IPS-18a (cell line): ENCODE results near the gene UBE2K.
"Not testable (repeated sequence)": the region's sequence is repeated elsewhere in the genome, so short reads cannot be mapped to it uniquely, and the experiment has no call there.

Source experiments
- H3K27ac ChIP-seq: one replicate; pipeline ENCODE4 v1.5.1; 2013; ENCODE audit warnings: low read length
- H3K27me3 ChIP-seq: one replicate; pipeline ENCODE4 v1.6.1; 2013; ENCODE audit warnings: mild to moderate bottlenecking, low read length; ENCODE audit not compliant: control insufficient read depth, insufficient read depth
- H3K36me3 ChIP-seq: one replicate; pipeline ENCODE4 v1.6.1; 2013; ENCODE audit warnings: low read depth, low read length; ENCODE audit not compliant: control insufficient read depth
- H3K4me1 ChIP-seq: one replicate; pipeline ENCODE4 v1.6.1; 2013; ENCODE audit warnings: low read depth, low read length; ENCODE audit not compliant: control insufficient read depth
- H3K4me3 ChIP-seq: one replicate; pipeline ENCODE4 v1.5.1; 2013; ENCODE audit warnings: low read length
- H3K9ac ChIP-seq: one replicate; pipeline ENCODE4 v1.6.1; 2013; ENCODE audit warnings: mild to moderate bottlenecking, low read length, moderate library complexity
- H3K9me3 ChIP-seq: one replicate; pipeline ENCODE4 v1.6.1; 2013; ENCODE audit warnings: low read depth, low read length; ENCODE audit not compliant: control insufficient read depth

UBE2K gene

GRCh38 chr4:39732728-39733127 is 34.8 kb downstream of the UBE2K start:
- H3K36me3 ChIP-seq: peaks cover 8% of the 10 kb centered on the region
- H3K27ac ChIP-seq: no peak overlapping the region
- no peaks in the 10 kb centered on the region for H3K4me1 ChIP-seq
- no peaks in the 10 kb centered on the region for H3K27me3 ChIP-seq
- no peaks in the 10 kb centered on the region for H3K9me3 ChIP-seq
- H3K4me3 ChIP-seq: no peak overlapping the region
- H3K9ac ChIP-seq: no peak overlapping the region

DNA sequence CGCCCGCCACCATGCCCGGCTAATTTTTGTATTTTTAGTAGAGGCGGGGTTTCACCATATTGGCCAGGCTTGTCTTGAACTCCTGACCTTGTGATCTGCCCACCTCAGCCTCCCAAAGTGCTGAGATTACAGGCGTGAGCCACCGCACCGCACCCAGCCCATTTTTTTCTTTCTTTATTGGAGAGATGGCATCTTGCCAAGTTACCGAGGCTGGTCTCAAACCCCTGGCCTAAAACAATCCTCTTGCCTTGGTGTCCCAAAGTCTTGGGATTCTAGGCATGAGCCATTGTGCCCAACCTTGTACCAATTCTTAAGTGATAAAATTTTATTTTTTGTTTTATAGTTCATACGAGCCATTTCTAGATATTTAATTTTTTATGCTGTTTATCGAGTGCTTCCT is 41.7 kb downstream of the UBE2K start:
- not testable (repeated sequence) for H3K27ac ChIP-seq, H3K4me3 ChIP-seq, H3K27me3 ChIP-seq, H3K9me3 ChIP-seq, H3K4me1 ChIP-seq, H3K9ac ChIP-seq
- peaks cover 22% of the 10 kb centered on the region for H3K36me3 ChIP-seq

DNA sequence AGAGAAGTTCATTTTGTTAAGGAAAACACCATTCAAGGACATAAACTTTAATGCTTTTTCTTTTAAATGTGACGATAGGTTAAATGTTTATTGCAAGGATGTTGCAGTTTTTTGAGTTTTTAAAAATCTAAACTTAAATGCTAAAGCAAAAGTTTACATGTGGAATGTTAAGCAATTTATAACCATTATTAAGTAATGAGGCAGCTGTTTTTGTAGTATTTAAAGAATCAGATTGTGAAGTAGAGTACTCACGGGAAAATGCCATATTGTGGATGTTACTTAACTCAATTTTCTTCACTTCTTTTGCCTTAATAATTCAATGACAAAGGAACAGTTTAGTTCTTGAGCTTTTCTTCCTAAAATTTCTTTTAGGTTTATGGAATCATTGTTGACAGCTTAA is 43.5 kb downstream of the UBE2K start:
- Histone ChIP-seq H3K9me3 (no peaks in the 10 kb centered on the region), H3K9ac (no peak overlapping the region), H3K36me3 (peaks cover 28% of the 10 kb centered on the region), H3K4me1 (no peaks in the 10 kb centered on the region), H3K27me3 (no peaks in the 10 kb centered on the region), H3K4me3 (no peak overlapping the region), H3K27ac (no peak overlapping the region)

DNA sequence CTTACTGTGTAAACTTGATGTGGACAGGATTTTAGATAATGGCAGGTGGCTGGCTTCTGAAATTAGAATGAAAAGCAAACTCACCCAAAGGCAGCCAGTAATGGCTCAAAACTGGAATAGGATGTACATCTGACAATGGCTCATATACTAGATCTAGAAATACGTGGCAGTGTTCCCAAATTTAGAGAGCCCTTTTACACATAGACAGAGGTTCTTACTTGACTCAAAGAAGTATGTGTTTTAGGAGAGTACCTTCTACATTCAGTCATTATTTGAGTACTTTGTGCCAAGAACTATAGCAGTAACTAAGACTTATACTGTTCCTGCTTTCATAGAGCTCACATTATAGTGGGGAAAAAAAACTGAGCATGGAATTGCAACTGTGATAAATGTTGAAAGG is 48.0 kb downstream of the UBE2K start:
- H3K4me1 ChIP-seq: no peaks in the 10 kb centered on the region
- H3K36me3 ChIP-seq: peaks cover 32% of the 10 kb centered on the region
- H3K9me3 ChIP-seq: no peaks in the 10 kb centered on the region
- no peak overlapping the region for H3K4me3 ChIP-seq
- no peaks in the 10 kb centered on the region for H3K27me3 ChIP-seq
- H3K9ac ChIP-seq: no peak overlapping the region
- H3K27ac ChIP-seq: no peak overlapping the region

DNA sequence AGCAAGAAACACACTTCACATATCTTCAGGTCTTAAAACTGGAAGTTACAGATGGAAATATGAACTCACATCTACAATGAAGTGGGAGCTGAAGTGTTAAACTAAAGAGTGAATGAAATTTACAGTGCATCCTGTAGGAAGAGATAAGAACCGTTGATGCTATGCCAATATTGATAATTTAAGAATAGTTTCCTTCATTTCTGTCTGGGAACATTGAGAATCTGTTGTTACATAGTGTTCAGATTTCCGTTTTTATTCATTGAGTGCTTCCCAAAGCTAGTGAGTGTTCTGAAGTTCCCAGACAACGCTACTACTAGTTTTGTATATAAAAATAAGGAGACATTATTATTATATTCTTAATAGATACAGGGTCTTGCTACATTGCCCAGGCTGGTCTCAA is 52.3 kb downstream of the UBE2K start:
- H3K27ac ChIP-seq: no peak overlapping the region
- peaks cover 40% of the 10 kb centered on the region for H3K36me3 ChIP-seq
- H3K4me3 ChIP-seq: no peak overlapping the region
- H3K9ac ChIP-seq: no peak overlapping the region
- no peaks in the 10 kb centered on the region for H3K27me3 ChIP-seq
- no peaks in the 10 kb centered on the region for H3K9me3 ChIP-seq
- H3K4me1 ChIP-seq: no peaks in the 10 kb centered on the region

- no peaks in the 10 kb centered on the region for H3K27me3 ChIP-seq
- H3K9me3 ChIP-seq: no peaks in the 10 kb centered on the region
- H3K4me1 ChIP-seq: no peaks in the 10 kb centered on the region
- peaks cover 47% of the 10 kb centered on the region for H3K36me3 ChIP-seq
- no peak overlapping the region for H3K27ac ChIP-seq
- no peak overlapping the region for H3K9ac ChIP-seq
- H3K4me3 ChIP-seq: no peak overlapping the region
Observed at GRCh38 chr4:39754309-39754708, 56.4 kb downstream of the UBE2K start.

DNA sequence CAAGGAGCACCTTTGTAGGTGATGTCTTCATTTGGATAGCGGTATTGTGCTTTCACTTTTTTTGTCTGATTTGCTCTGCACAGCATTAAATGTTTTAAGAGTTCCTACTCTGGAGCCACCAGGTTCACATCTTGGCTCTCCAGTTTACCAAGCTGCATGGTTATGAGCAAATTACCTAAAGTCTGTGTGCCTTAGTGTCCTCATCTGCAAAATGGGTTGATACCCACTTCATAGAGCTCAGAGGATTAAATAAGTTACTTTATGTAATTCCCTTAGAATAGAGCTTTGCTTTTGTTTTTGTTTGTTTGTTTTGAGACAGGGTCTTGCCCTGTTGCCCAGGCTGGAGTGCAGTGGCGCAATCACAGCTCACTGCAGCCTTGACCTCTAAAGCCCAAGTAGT is 58.2 kb downstream of the UBE2K start:
- Histone ChIP-seq H3K9ac (no peak overlapping the region), H3K36me3 (peaks cover 49% of the 10 kb centered on the region), H3K27ac (no peak overlapping the region), H3K27me3 (no peaks in the 10 kb centered on the region), H3K4me1 (no peaks in the 10 kb centered on the region), H3K4me3 (no peak overlapping the region), H3K9me3 (no peaks in the 10 kb centered on the region)

- H3K9ac ChIP-seq: no peak overlapping the region
- no peaks in the 10 kb centered on the region for H3K4me1 ChIP-seq
- H3K4me3 ChIP-seq: no peak overlapping the region
- no peak overlapping the region for H3K27ac ChIP-seq
- H3K36me3 ChIP-seq: peaks cover 55% of the 10 kb centered on the region
- H3K27me3 ChIP-seq: no peaks in the 10 kb centered on the region
- H3K9me3 ChIP-seq: no peaks in the 10 kb centered on the region
Observed at GRCh38 chr4:39758176-39758575, 60.2 kb downstream of the UBE2K start.

DNA sequence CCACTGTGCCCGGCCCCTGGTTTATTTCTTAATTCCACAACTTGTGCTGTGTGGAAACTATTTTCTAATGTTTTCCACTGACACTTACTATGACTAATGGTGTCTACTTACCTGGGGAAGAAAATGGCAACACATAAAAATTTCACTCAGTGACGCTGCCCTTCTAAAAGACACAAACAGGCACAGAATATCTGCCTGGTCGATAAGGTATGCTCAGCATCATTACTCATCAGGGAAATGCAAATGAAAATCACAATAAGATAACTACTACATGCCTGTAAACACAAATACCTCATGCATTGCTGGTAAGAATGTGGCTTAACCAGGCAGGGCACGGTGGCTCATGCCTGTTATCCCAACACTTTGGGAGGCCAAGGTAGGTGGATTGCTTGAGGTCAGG is 61.6 kb downstream of the UBE2K start:
- H3K36me3 ChIP-seq: peaks cover 55% of the 10 kb centered on the region
- H3K4me3 ChIP-seq: no peak overlapping the region
- no peak overlapping the region for H3K9ac ChIP-seq

GRCh38 chr4:39761005-39761667 is 63.2 kb downstream of the UBE2K start:
- H3K9ac ChIP-seq: no peak overlapping the region
- peaks cover 44% of the 10 kb centered on the region for H3K36me3 ChIP-seq

More for the DNA sequence above, 61.6 kb downstream of the UBE2K start:
- Histone ChIP-seq H3K27ac (no peak overlapping the region), H3K9me3 (no peaks in the 10 kb centered on the region), H3K27me3 (no peaks in the 10 kb centered on the region), H3K4me1 (no peaks in the 10 kb centered on the region)

DNA sequence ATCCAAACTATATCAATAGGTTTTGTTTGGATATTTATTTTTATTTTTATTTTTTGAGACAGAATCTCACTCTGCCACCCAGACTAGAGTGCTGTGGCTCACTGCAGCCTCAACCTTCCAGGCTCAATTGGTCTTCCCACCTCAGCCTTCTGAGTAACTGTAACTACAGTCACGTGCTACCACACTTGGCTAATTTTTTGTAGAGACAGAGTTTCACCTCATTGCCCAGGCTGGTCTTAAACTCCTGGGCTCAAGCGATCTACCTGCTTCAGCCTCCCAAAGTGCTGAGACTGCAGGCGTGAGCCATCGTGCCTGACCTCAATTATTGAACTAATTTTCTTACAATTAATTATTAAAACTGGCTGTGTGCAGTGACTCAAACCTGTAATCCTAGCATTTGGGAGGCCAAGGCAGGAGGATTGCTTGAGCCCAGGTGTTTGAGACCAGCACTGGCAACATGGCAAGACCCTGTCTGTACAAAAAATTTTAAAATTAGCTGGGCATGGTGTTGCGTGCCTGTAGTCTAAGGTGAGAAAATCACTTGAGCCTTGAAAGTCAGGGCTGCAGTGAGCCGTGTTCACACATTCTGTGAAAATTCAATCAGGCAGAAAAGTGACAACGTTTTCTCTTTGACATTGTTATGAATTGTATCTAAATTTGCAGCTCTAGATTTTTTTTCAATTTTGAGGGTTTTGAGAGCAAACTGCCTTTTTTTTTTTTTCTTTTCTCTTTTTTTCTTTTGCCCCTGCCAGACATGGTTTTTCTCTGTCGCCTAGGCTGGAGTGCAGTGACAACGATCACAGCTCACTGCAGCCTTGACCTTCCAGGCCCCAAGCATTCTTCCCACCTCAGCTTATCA is 66.0 kb downstream of the UBE2K start:
- H3K9me3 ChIP-seq: no peaks in the 10 kb centered on the region
- H3K4me3 ChIP-seq: no peak overlapping the region
- H3K9ac ChIP-seq: no peak overlapping the region
- H3K4me1 ChIP-seq: no peaks in the 10 kb centered on the region
- H3K27me3 ChIP-seq: no peaks in the 10 kb centered on the region
- no peak overlapping the region for H3K27ac ChIP-seq
- peaks cover 35% of the 10 kb centered on the region for H3K36me3 ChIP-seq

More at GRCh38 chr4:39761005-39761667, 63.2 kb downstream of the UBE2K start:
- Histone ChIP-seq H3K27ac (no peak overlapping the region), H3K4me3 (no peak overlapping the region), H3K27me3 (no peaks in the 10 kb centered on the region), H3K4me1 (no peaks in the 10 kb centered on the region), H3K9me3 (no peaks in the 10 kb centered on the region)

DNA sequence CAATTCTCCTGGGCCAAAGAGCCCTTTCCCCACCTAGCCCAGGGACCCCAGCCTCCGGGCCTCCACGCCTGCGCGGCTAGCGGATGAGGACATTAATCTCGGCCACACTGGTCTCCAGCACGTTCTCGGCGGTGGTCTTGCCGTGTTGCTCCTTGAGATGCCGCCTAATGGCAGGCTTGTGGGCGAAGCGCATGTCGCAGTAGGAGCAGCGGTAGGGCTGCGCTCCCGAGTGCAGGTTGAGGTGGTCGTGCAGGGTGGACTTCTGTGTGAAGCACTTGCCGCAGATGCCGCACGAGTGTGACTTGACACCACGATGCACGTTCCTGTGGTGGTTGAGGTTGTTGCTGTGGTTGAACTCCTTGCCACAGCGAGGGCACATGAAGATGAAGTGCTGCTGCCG is 72.1 kb downstream of the UBE2K start:
- H3K36me3 ChIP-seq: peaks cover 20% of the 10 kb centered on the region
- H3K27me3 ChIP-seq: no peaks in the 10 kb centered on the region
- H3K9ac ChIP-seq: no peak overlapping the region
- no peak overlapping the region for H3K4me3 ChIP-seq
- no peaks in the 10 kb centered on the region for H3K9me3 ChIP-seq
- H3K4me1 ChIP-seq: no peaks in the 10 kb centered on the region
- no peak overlapping the region for H3K27ac ChIP-seq
